WERI-Rb-1 (cell line): ENCODE results near the gene LGI1.
A peak's percentile ranks its signal among the peaks of the same experiment; 100 is the strongest.

Experiments
- DNase-seq: peaks from one replicate; pipeline ENCODE4 v3.0.0-alpha.2; 2020
- H3K27ac ChIP-seq: fragments of 250-450 bp; sonication (Bioruptor Pico); 2 replicates; pipeline ENCODE4 v1.5.1; 2020; ENCODE audit warnings: mild to moderate bottlenecking, moderate library complexity
- H3K27me3 ChIP-seq: fragments of 250-450 bp; sonication (Bioruptor Pico); 2 replicates; pipeline ENCODE4 v1.5.1; 2021; ENCODE audit warnings: mild to moderate bottlenecking, low read depth, moderate library complexity; ENCODE audit not compliant: insufficient read depth, severe bottlenecking
- H3K36me3 ChIP-seq: fragments of 250-450 bp; sonication (Bioruptor Pico); 2 replicates; pipeline ENCODE4 v1.5.1; 2020; ENCODE audit warnings: mild to moderate bottlenecking, moderate library complexity
- H3K4me3 ChIP-seq: 2 replicates; pipeline ENCODE4 v1.5.1; 2011; ENCODE audit warnings: low read depth, mild to moderate bottlenecking, control low read depth, low read length
- H3K9me3 ChIP-seq: fragments of 250-450 bp; sonication (Bioruptor Pico); 2 replicates; pipeline ENCODE4 v1.5.1; 2021; ENCODE audit warnings: mild to moderate bottlenecking, moderate library complexity; ENCODE audit not compliant: severe bottlenecking
- TF ChIP-seq, protein P1 (sequence below): IDR thresholded peaks from 2 replicates; pipeline ENCODE4 v1.5.1; 2011; ENCODE audit warnings: low read depth, mild to moderate bottlenecking, control low read depth, inconsistent platforms, low read length

LGI1 gene

DNA sequence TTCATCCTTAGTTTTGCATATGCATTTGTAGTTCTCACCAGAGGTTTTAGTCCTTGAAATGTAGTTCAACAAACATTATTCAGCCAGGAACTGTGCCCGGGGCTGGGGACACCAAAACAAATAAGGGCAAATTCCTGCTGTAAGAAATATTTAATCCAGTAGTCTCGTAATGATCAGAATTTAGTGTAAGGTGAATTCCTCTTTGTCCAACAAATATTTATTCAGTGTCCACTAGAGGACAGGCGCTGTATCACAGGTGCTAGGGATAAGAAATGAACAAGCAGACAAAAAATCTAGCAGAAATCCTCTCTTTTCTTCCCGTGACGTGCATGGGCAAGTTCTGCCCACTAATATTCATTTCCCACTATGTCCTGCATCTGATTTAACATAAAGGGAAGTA is 17.6 kb downstream of the LGI1 start:
- H3K27me3 ChIP-seq: no peaks in the 10 kb centered on the region
- H3K4me3 ChIP-seq: no peak overlapping the region
- H3K27ac ChIP-seq: no peak overlapping the region
- TF ChIP-seq, protein P1, sequence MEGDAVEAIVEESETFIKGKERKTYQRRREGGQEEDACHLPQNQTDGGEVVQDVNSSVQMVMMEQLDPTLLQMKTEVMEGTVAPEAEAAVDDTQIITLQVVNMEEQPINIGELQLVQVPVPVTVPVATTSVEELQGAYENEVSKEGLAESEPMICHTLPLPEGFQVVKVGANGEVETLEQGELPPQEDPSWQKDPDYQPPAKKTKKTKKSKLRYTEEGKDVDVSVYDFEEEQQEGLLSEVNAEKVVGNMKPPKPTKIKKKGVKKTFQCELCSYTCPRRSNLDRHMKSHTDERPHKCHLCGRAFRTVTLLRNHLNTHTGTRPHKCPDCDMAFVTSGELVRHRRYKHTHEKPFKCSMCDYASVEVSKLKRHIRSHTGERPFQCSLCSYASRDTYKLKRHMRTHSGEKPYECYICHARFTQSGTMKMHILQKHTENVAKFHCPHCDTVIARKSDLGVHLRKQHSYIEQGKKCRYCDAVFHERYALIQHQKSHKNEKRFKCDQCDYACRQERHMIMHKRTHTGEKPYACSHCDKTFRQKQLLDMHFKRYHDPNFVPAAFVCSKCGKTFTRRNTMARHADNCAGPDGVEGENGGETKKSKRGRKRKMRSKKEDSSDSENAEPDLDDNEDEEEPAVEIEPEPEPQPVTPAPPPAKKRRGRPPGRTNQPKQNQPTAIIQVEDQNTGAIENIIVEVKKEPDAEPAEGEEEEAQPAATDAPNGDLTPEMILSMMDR: no peak
- no peaks in the 10 kb centered on the region for H3K36me3 ChIP-seq
- no peaks in the 10 kb centered on the region for H3K9me3 ChIP-seq
- DNase-seq: no peak

DNA sequence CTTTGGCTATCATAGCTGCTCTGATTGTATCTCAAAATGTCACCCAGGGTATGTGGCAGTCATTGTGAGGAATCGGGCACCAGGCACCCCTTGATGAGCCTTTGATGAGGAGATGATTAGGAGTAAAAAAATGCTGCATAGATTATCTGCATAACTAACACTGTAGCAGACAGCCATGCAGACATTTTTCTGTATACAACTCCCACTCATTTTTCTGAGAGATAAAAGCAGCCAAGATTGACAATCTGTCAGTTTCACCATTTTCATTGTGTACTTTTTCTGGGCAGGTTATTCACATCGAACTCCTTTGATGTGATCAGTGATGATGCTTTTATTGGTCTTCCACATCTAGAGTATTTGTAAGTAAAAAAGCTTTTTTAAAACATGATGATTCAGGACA is 19.4 kb downstream of the LGI1 start:
- Histone ChIP-seq H3K36me3 (no peaks in the 10 kb centered on the region), H3K9me3 (no peaks in the 10 kb centered on the region), H3K4me3 (no peak overlapping the region), H3K27me3 (no peaks in the 10 kb centered on the region), H3K27ac (no peak overlapping the region)
- DNase-seq: no peak
- TF ChIP-seq, protein P1: no peak

DNA sequence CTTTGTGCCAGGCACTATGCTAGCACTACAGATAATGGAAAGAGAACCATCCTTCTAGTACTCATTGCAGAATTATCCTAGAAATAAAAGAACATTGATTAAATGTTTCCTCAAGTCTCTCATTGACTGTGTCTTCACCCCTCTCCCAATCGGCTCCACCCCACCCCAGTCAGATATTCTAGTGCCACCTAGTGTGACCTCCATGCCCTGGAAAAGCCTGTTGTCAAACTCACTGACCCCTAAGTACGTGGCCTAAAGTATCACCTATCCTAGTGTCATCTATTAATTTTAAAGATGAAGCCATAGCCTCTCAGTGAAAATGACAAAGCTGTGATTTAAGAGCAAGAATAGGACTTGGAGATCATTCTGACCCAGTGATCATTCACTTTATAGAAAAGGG is 26.3 kb downstream of the LGI1 start:
- Histone ChIP-seq H3K36me3 (no peaks in the 10 kb centered on the region), H3K4me3 (no peak overlapping the region), H3K27me3 (no peaks in the 10 kb centered on the region), H3K27ac (no peak overlapping the region), H3K9me3 (no peaks in the 10 kb centered on the region)
- TF ChIP-seq, protein P1: no peak
- no peak for DNase-seq

DNA sequence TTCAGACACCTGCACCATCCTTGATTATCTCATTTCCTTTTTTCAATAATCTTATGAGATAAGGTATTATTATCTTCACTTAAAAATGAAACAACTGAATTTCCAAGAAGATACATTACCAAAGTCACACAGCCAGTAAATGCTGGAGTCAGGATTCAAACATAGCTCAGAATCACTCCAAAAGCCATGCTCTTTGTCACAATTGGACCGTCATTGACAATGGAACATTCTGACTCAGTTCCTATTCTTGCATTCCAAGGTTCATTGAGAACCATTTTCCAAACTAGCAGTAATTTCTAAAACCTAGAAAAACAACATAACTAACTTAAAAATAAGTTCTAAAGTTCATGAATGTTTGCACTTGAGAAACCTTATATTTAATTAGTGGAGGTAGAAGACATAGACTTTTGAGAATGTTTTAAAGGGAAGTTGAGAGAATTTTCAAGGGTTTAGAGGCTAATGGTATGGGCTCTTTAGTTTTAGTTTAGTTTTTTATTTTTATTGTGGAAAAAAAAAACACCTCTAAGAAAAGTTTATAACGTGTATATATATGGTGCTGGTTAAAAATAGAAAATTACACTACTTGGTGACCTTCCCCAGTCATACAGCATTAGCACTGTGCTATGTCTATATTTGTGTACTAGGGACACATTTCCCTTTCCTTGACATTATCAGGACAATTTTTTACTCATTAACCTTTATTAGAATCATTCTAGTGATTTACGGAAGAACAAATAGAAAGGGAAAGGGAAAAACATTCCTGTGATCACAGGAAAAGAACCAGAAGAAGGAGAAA is 30.9 kb downstream of the LGI1 start:
- Histone ChIP-seq H3K27me3 (no peaks in the 10 kb centered on the region), H3K9me3 (no peaks in the 10 kb centered on the region), H3K4me3 (no peak overlapping the region), H3K27ac (no peak overlapping the region), H3K36me3 (no peaks in the 10 kb centered on the region)
- TF ChIP-seq, protein P1: no peak
- no peak for DNase-seq

DNA sequence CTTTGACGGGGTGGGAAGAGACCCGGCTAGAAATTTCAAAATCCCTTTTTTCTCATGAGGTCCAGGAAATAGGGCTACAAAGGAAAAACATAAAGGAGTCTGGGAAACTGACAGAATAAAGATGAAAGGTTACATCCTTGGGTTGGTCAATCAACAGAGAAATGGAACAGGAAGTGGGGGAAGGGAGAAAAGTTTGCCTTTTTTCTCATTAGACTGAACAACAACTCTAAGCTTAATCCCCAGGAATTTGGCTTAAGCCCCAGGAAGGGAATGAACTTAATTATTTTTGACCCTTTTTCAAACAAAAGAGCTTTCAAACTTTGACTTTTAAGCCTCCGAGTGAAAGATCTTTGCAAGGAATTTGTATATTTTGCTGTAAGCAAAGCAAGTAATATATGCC is 32.7 kb downstream of the LGI1 start:
- H3K27me3 ChIP-seq: no peaks in the 10 kb centered on the region
- no peak overlapping the region for H3K4me3 ChIP-seq
- no peaks in the 10 kb centered on the region for H3K36me3 ChIP-seq
- DNase-seq: peak; percentile 11
- no peak overlapping the region for H3K27ac ChIP-seq
- no peaks in the 10 kb centered on the region for H3K9me3 ChIP-seq
- TF ChIP-seq, protein P1: no peak

GRCh38 chr10:93796167-93796566 is 38.4 kb downstream of the LGI1 start:
- no peaks in the 10 kb centered on the region for H3K27me3 ChIP-seq
- H3K4me3 ChIP-seq: no peak overlapping the region
- H3K36me3 ChIP-seq: no peaks in the 10 kb centered on the region
- H3K9me3 ChIP-seq: no peaks in the 10 kb centered on the region
- DNase-seq: no peak
- H3K27ac ChIP-seq: no peak overlapping the region
- TF ChIP-seq, protein P1: no peak
